Mesendoderm (in vitro differentiated cells): ENCODE measurements around the gene RANGAP1.
A peak's percentile ranks its signal among the peaks of the same experiment; 100 is the strongest.

ENCODE experiments used
- DNase-seq: peaks from one replicate; pipeline ENCODE4 v3.0.0; 2013
- H2AK5ac ChIP-seq: 2 replicates; pipeline ENCODE4 v1.6.1; 2013; ENCODE audit warnings: low read length, inconsistent platforms
- H2BK120ac ChIP-seq: 2 replicates; pipeline ENCODE4 v1.6.1; 2013; ENCODE audit warnings: low read depth, mild to moderate bottlenecking, low read length, moderate library complexity, mixed read lengths
- H2BK15ac ChIP-seq: replicated peaks from 2 replicates; pipeline ENCODE4 v1.6.1; 2013; ENCODE audit warnings: low read depth, mild to moderate bottlenecking, moderate library complexity
- H2BK5ac ChIP-seq: 2 replicates; pipeline ENCODE4 v1.6.1; 2013; ENCODE audit warnings: low read length, inconsistent platforms
- H3K18ac ChIP-seq: 2 replicates; pipeline ENCODE4 v1.6.1; 2013; ENCODE audit warnings: mild to moderate bottlenecking, low read length, mixed read lengths
- H3K23ac ChIP-seq: one replicate; pipeline ENCODE4 v1.6.1; 2013; ENCODE audit warnings: low read length
- H3K27ac ChIP-seq: 2 replicates; pipeline ENCODE4 v1.5.1; 2013; ENCODE audit warnings: low read depth, mild to moderate bottlenecking, inconsistent platforms, low read length, moderate library complexity
- H3K27me3 ChIP-seq: 2 replicates; pipeline ENCODE4 v1.6.1; 2013; ENCODE audit warnings: low read length, control low read depth, mild to moderate bottlenecking, inconsistent platforms; ENCODE audit not compliant: insufficient read depth, poor library complexity
- H3K36me3 ChIP-seq: 2 replicates; pipeline ENCODE4 v1.6.1; 2013; ENCODE audit warnings: low read length, inconsistent platforms; ENCODE audit not compliant: control insufficient read depth, insufficient read depth
- H3K4ac ChIP-seq: one replicate; pipeline ENCODE4 v1.6.1; 2013; ENCODE audit warnings: low read depth, mild to moderate bottlenecking, low read length, moderate library complexity
- H3K4me1 ChIP-seq: 2 replicates; pipeline ENCODE4 v1.6.1; 2013; ENCODE audit warnings: low read depth, low read length, inconsistent platforms; ENCODE audit not compliant: control insufficient read depth
- H3K4me2 ChIP-seq: 2 replicates; pipeline ENCODE4 v1.6.1; 2013; ENCODE audit warnings: low read length
- H3K4me3 ChIP-seq: 2 replicates; pipeline ENCODE4 v1.5.1; 2013; ENCODE audit warnings: mild to moderate bottlenecking, low read length
- H3K56ac ChIP-seq: one replicate; pipeline ENCODE4 v1.6.1; 2013; ENCODE audit warnings: low read length
- H3K79me1 ChIP-seq: 2 replicates; pipeline ENCODE4 v1.6.1; 2013; ENCODE audit warnings: low read length, inconsistent platforms
- H3K79me2 ChIP-seq: 2 replicates; pipeline ENCODE4 v1.6.1; 2013; ENCODE audit warnings: mild to moderate bottlenecking, low read length; ENCODE audit not compliant: control insufficient read depth, insufficient read depth
- H3K9ac ChIP-seq: 2 replicates; pipeline ENCODE4 v1.6.1; 2013; ENCODE audit warnings: low read length, inconsistent platforms
- H4K5ac ChIP-seq: one replicate; pipeline ENCODE4 v1.6.1; 2013; ENCODE audit warnings: low read length
- H4K8ac ChIP-seq: one replicate; pipeline ENCODE4 v1.6.1; 2013; ENCODE audit warnings: low read depth, mild to moderate bottlenecking, control low read depth, low read length, moderate library complexity
- WGBS: extraction: QIAGEN DNeasy Blood & Tissue Kit; methylation state at CpG from one replicate; pipeline ENCODE4 v1.1.7; 2013; ENCODE audit warnings: low lambda C conversion rate, missing lambda C conversion rate; ENCODE audit not compliant: insufficient coverage; ENCODE audit errors: extremely low coverage; 5-methylcytosine and 5-hydroxymethylcytosine counted together

RANGAP1 gene

DNA sequence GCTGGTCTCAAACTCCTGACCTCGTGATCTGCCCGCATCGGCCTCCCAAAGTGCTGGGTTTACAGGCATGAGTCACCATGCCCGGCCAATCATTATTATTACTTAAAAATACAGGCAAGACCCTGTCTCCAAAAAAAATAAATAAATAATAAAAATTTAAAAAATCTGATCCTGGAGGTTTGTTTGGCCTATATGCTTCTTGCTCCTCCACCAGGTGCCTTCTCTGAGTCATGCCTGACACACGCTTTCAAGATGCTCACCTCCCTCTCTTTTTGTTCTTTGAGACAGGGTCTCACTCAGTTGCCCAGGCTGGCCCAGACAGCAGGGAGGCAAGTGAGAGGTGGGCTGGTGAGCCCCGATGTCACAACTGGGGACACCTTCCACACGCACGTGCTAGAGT is 28.8 kb upstream of the RANGAP1 start:
- Histone ChIP-seq H3K4ac (no peak overlapping the region), H3K27me3 (no peaks in the 10 kb centered on the region), H4K8ac (no peak overlapping the region), H3K36me3 (no peaks in the 10 kb centered on the region), H3K4me1 (peaks cover 5% of the 10 kb centered on the region), H3K79me1 (peaks cover 10% of the 10 kb centered on the region), H3K4me3 (no peak overlapping the region), H2BK5ac (no peak overlapping the region), H2AK5ac (no peak overlapping the region), H2BK15ac (no peak overlapping the region), H4K5ac (no peak overlapping the region), H3K23ac (no peak overlapping the region), H2BK120ac (no peak overlapping the region), H3K4me2 (no peak overlapping the region), H3K79me2 (peaks cover 14% of the 10 kb centered on the region), H3K18ac (no peak overlapping the region), H3K9ac (no peak overlapping the region), H3K56ac (no peak overlapping the region), H3K27ac (no peak overlapping the region)
- no CpG with 5 or more reads among the region's 8 CpGs for WGBS
- DNase-seq, result no peak

DNA sequence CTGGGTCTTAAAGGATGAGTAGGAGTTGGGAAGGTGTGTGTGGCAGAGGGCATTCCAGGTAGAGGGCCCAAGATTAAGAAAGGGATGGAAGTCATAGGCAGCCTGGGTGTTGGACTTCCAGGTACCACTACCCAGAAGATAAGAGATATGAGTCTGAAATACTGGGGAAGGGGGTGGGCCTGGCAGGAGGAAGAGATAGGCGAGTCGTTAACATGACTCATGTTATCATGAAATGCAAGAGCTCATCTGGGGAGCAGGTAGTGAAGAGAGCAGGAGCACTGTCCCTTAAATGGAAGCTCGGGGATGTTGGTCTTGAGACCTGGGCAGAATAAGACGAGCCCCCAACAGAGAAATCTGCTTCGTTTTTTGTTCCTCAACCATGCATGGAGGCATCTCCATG is 25.5 kb upstream of the RANGAP1 start:
- H3K4me2 ChIP-seq, result no peak overlapping the region
- H3K23ac ChIP-seq, result no peak overlapping the region
- H3K56ac ChIP-seq, result no peak overlapping the region
- H2BK120ac ChIP-seq, result no peak overlapping the region
- no peak overlapping the region for H3K18ac ChIP-seq
- no peak overlapping the region for H2BK15ac ChIP-seq
- no peaks in the 10 kb centered on the region for H3K27me3 ChIP-seq
- no peak overlapping the region for H4K8ac ChIP-seq
- H3K79me1 ChIP-seq, result peaks cover 22% of the 10 kb centered on the region
- H4K5ac ChIP-seq, result no peak overlapping the region
- H3K27ac ChIP-seq, result no peak overlapping the region
- peaks cover 3% of the 10 kb centered on the region for H3K36me3 ChIP-seq
- no peak overlapping the region for H2BK5ac ChIP-seq
- peaks cover 5% of the 10 kb centered on the region for H3K4me1 ChIP-seq
- H2AK5ac ChIP-seq, result no peak overlapping the region
- WGBS, result no CpG with 5 or more reads among the region's 5 CpGs
- DNase-seq, result peak; percentile 40
- H3K9ac ChIP-seq, result no peak overlapping the region
- no peak overlapping the region for H3K4ac ChIP-seq
- H3K79me2 ChIP-seq, result peaks cover 32% of the 10 kb centered on the region
- no peak overlapping the region for H3K4me3 ChIP-seq

DNA sequence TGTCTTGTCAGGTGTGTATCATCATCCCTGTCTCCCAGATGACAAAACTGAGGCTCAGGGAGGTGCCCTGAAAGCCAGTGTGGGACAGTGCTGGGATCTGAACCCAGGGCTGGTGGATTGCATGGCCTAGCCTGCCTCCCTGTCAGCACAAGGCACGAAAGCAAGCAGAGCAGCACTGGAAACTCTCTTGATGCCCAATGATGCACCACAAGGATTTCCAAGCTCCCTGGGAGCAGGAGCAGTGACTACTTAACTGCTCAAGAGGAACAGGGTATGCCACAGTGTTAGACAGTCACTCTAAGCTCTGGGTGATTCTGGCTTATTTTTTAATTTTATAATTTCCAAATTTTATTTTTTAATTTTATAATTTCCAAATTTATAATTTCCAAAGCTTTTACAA is 24.3 kb upstream of the RANGAP1 start:
- H3K27ac ChIP-seq, result no peak overlapping the region
- peaks cover 5% of the 10 kb centered on the region for H3K4me1 ChIP-seq
- no peak overlapping the region for H2BK5ac ChIP-seq
- no peak overlapping the region for H2BK15ac ChIP-seq
- H3K23ac ChIP-seq, result no peak overlapping the region
- H2AK5ac ChIP-seq, result no peak overlapping the region
- peaks cover 26% of the 10 kb centered on the region for H3K79me1 ChIP-seq
- DNase-seq, result no peak
- no peak overlapping the region for H3K4me2 ChIP-seq
- no peak overlapping the region for H3K9ac ChIP-seq
- no peak overlapping the region for H3K56ac ChIP-seq
- peaks cover 3% of the 10 kb centered on the region for H3K36me3 ChIP-seq
- no peak overlapping the region for H3K4ac ChIP-seq
- H4K5ac ChIP-seq, result no peak overlapping the region
- no peaks in the 10 kb centered on the region for H3K27me3 ChIP-seq
- H2BK120ac ChIP-seq, result no peak overlapping the region
- no peak overlapping the region for H3K18ac ChIP-seq
- H3K79me2 ChIP-seq, result peaks cover 37% of the 10 kb centered on the region
- no peak overlapping the region for H4K8ac ChIP-seq
- WGBS, result no CpG with 5 or more reads among the region's 1 CpG
- H3K4me3 ChIP-seq, result no peak overlapping the region

DNA sequence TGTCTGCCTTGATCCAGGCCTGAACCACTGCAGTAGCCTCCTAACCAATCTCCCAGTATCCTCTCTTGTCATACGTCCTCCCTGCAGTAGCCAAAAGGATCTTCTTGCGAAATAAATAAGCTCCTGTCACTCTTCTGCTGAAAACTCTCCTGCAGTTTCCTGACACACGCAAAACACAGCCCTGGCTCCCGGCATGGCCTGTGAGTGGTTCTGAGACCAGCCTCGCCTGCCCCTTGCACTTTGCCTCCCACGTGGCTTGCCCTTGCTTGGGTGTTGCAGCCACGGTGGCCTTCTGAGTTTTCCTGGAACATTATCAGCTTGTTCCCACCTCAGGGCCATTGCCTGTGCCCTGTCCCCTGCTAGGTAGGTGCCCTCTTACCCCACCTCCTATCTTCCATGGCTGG is 22.6 kb upstream of the RANGAP1 start:
- no peak overlapping the region for H4K5ac ChIP-seq
- no peak overlapping the region for H2BK15ac ChIP-seq
- no peak overlapping the region for H3K56ac ChIP-seq
- no peaks in the 10 kb centered on the region for H3K27me3 ChIP-seq
- H2BK120ac ChIP-seq, result no peak overlapping the region
- H2BK5ac ChIP-seq, result no peak overlapping the region
- WGBS, result no CpG with 5 or more reads among the region's 7 CpGs
- H3K27ac ChIP-seq, result no peak overlapping the region
- no peak overlapping the region for H3K9ac ChIP-seq
- H3K4ac ChIP-seq, result no peak overlapping the region
- peaks cover 29% of the 10 kb centered on the region for H3K79me1 ChIP-seq
- no peak overlapping the region for H3K23ac ChIP-seq
- DNase-seq, result no peak
- no peak overlapping the region for H3K4me2 ChIP-seq
- peaks cover 48% of the 10 kb centered on the region for H3K79me2 ChIP-seq
- H3K4me3 ChIP-seq, result no peak overlapping the region
- H3K36me3 ChIP-seq, result peaks cover 3% of the 10 kb centered on the region
- H3K18ac ChIP-seq, result no peak overlapping the region
- H4K8ac ChIP-seq, result no peak overlapping the region
- H3K4me1 ChIP-seq, result peaks cover 5% of the 10 kb centered on the region
- no peak overlapping the region for H2AK5ac ChIP-seq

DNA sequence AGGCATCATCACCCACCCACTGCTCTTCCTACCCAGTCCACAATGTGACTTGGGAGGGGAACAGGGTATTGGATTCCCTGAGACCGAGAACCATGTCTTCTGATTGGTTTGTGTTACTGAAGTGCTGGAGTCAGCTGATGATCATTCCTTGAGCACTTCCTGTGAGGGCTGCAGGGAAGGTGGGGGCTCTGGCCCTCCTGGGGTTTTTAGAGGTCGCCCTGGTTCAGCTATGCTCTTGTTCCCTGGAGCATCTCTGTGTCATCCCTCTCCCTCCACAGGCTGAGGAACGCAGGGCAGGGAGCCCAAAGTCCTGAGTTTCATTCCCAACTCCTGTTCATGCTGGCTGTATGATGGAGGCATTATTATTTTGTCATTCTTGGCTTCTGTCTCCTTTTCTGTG is 22.1 kb upstream of the RANGAP1 start:
- H3K27ac ChIP-seq, result no peak overlapping the region
- H3K9ac ChIP-seq, result no peak overlapping the region
- peaks cover 29% of the 10 kb centered on the region for H3K79me1 ChIP-seq
- H2BK120ac ChIP-seq, result no peak overlapping the region
- H2BK15ac ChIP-seq, result no peak overlapping the region
- H3K4me1 ChIP-seq, result peaks cover 6% of the 10 kb centered on the region
- peaks cover 51% of the 10 kb centered on the region for H3K79me2 ChIP-seq
- WGBS, result no CpG with 5 or more reads among the region's 3 CpGs
- H4K8ac ChIP-seq, result no peak overlapping the region
- no peak overlapping the region for H3K4ac ChIP-seq
- H3K27me3 ChIP-seq, result no peaks in the 10 kb centered on the region
- H3K56ac ChIP-seq, result no peak overlapping the region
- peak; percentile 74 for DNase-seq
- no peak overlapping the region for H2AK5ac ChIP-seq
- H3K23ac ChIP-seq, result no peak overlapping the region
- H3K36me3 ChIP-seq, result peaks cover 3% of the 10 kb centered on the region
- H3K18ac ChIP-seq, result no peak overlapping the region
- no peak overlapping the region for H4K5ac ChIP-seq
- no peak overlapping the region for H3K4me3 ChIP-seq
- no peak overlapping the region for H2BK5ac ChIP-seq
- no peak overlapping the region for H3K4me2 ChIP-seq

DNA sequence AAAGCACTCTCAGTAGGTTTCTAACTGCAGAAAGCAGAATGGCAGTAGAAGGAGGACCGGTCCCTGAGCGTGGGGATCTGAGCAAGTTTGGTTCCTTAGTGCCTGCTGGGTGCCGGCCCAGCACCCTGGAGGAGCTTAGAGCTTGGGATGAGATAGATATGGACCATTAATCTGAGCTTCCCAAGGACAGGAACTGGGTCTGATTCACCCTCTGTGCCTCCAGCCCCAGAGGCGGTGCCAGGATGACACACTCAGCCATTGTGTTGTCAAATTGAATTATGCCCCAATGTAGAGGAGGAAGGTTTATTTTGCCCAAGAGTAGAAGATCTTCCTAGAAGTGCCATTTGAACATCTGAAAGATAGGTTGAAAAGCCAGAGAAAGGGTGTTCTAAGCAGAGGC is 19.7 kb upstream of the RANGAP1 start:
- no peak overlapping the region for H4K5ac ChIP-seq
- no peak overlapping the region for H4K8ac ChIP-seq
- peaks cover 58% of the 10 kb centered on the region for H3K79me2 ChIP-seq
- no peak overlapping the region for H3K4ac ChIP-seq
- H3K4me3 ChIP-seq, result no peak overlapping the region
- no peak overlapping the region for H2BK5ac ChIP-seq
- peaks cover 3% of the 10 kb centered on the region for H3K36me3 ChIP-seq
- peaks cover 25% of the 10 kb centered on the region for H3K79me1 ChIP-seq
- H2AK5ac ChIP-seq, result no peak overlapping the region
- no peak overlapping the region for H3K18ac ChIP-seq
- no peak overlapping the region for H2BK120ac ChIP-seq
- H2BK15ac ChIP-seq, result no peak overlapping the region
- no CpG with 5 or more reads among the region's 4 CpGs for WGBS
- no peak overlapping the region for H3K56ac ChIP-seq
- no peak overlapping the region for H3K9ac ChIP-seq
- no peaks in the 10 kb centered on the region for H3K27me3 ChIP-seq
- no peak overlapping the region for H3K4me2 ChIP-seq
- no peak overlapping the region for H3K23ac ChIP-seq
- H3K4me1 ChIP-seq, result peaks cover 7% of the 10 kb centered on the region
- no peak overlapping the region for H3K27ac ChIP-seq
- DNase-seq, result no peak
